Posterior vena cava (tissue), 2 donors: ENCODE data around the gene CTDSP2. TPM values are rescaled to one million over a fixed set of nuclear protein-coding genes. Genes with fewer than 3 reads are reported as not detected.
"Not testable (repeated sequence)": the region's sequence is repeated elsewhere in the genome, so short reads cannot be mapped to it uniquely, and the experiment has no call there.

Experiments used
- DNase-seq: peaks from one replicate; pipeline ENCODE4 v3.0.0-alpha.2; 2020; ENCODE audit warnings: low spot score
- intact Hi-C, 2 donors: fragments of 100-400 bp; cut with DNase I; formaldehyde crosslinking; loops; one replicate each; pipeline versions ENCODE4 v1.14.1 to v1.14.2; 2022 to 2023
- total RNA-seq, 2 donors: library from RNA; stranded (reverse); fragmentation: NEBNext Ultra II Directional; extraction: Animal tissue kit (Norgen Biotek cat#: 25700); gene quantifications; one replicate each; pipeline ENCODE4 v1.2.1, GENCODE V29; 2021
- donor health status: DM: yes; HTN: yes; CAD: no.
- donor health status: DM: yes; HTN: yes; CAD: no.

The CTDSP2 gene
- total RNA-seq, 2 donors from 2014 or later, result 135 to 138 TPM

- intact Hi-C loops, result no loop called here
- DNase-seq, result no peak
Measured at GRCh38 chr12:57883700-57884099, 37.2 kb upstream of the CTDSP2 start.

- intact Hi-C loops, result no loop called here
- DNase-seq, result no peak
Measured at GRCh38 chr12:57883057-57883456, 36.5 kb upstream of the CTDSP2 start.

- no peak for DNase-seq
- intact Hi-C loops, result no loop called here
Measured at GRCh38 chr12:57882575-57882974, 36.0 kb upstream of the CTDSP2 start.

- intact Hi-C loops, result no loop called here
- no peak for DNase-seq
Measured at GRCh38 chr12:57881475-57881874, 34.9 kb upstream of the CTDSP2 start.

GRCh38 chr12:57881035-57881434 lies 34.5 kb upstream of the CTDSP2 start:
- DNase-seq, result peak; percentile 53

GRCh38 chr12:57877876-57878275 lies 31.3 kb upstream of the CTDSP2 start:
- no peak for DNase-seq
- intact Hi-C loops, result no loop called here

More at GRCh38 chr12:57881035-57881434, 34.5 kb upstream of the CTDSP2 start:
- intact Hi-C loops, result not testable (repeated sequence)

GRCh38 chr12:57875753-57876547 lies 29.4 kb upstream of the CTDSP2 start:
- DNase-seq, result peak; percentile 35
- intact Hi-C loops, result no loop called here

GRCh38 chr12:57874166-57875108 lies 27.9 kb upstream of the CTDSP2 start:
- DNase-seq, result peak; percentile 45
- intact Hi-C loops, result no loop called here

- DNase-seq, result peak; percentile 2
- intact Hi-C loops, result no loop called here
Measured at GRCh38 chr12:57872362-57872761, 25.8 kb upstream of the CTDSP2 start.

- intact Hi-C loops, result no loop called here
- peak; percentile 57 for DNase-seq
Measured at GRCh38 chr12:57869927-57870318, 23.4 kb upstream of the CTDSP2 start.

- intact Hi-C loops, result no loop called here
- DNase-seq, result peak; percentile 83
Measured at GRCh38 chr12:57869298-57869926, 22.9 kb upstream of the CTDSP2 start.

GRCh38 chr12:57868851-57869268 lies 22.3 kb upstream of the CTDSP2 start:
- intact Hi-C loops, result no loop called here
- DNase-seq, result peak; percentile 85

- peak; percentile 17 for DNase-seq
- intact Hi-C loops, result no loop called here
Measured at GRCh38 chr12:57868221-57868620, 21.7 kb upstream of the CTDSP2 start.

- intact Hi-C loops, result no loop called here
- DNase-seq, result peak; percentile 28
Measured at GRCh38 chr12:57866308-57867019, 19.9 kb upstream of the CTDSP2 start.

- peak; percentile 95 for DNase-seq
Measured at GRCh38 chr12:57865084-57865751, 18.7 kb upstream of the CTDSP2 start.

GRCh38 chr12:57864442-57865083 lies 18.0 kb upstream of the CTDSP2 start:
- DNase-seq, result peak; percentile 81
- intact Hi-C loops, result no loop called here

More at GRCh38 chr12:57865084-57865751, 18.7 kb upstream of the CTDSP2 start:
- intact Hi-C loops, result no loop called here

GRCh38 chr12:57863676-57864075 lies 17.1 kb upstream of the CTDSP2 start:
- intact Hi-C loops, result no loop called here

GRCh38 chr12:57861967-57862366 lies 15.4 kb upstream of the CTDSP2 start:
- intact Hi-C loops, result no loop called here
- DNase-seq, result peak; percentile 12

More at GRCh38 chr12:57863676-57864075, 17.1 kb upstream of the CTDSP2 start:
- DNase-seq, result peak; percentile 34
